Stimulated activated CD4-positive, alpha-beta T cell treated with anti-CD3 and anti-CD28 coated beads, Interleukin-4, amount 100 ng/mL, for 1 hour (primary cell): ENCODE measurements around the gene MSL1.
A peak's percentile ranks its signal among the peaks of the same experiment; 100 is the strongest.
"Not testable (repeated sequence)": the region's sequence is repeated elsewhere in the genome, so short reads cannot be mapped to it uniquely, and the experiment has no call there.

ENCODE experiments used
- DNase-seq: peaks from one replicate; pipeline ENCODE4 v3.0.0-alpha.2; 2020

Gene MSL1

GRCh38 chr17:40134184-40134583 is 12.4 kb downstream of the MSL1 start:
- DNase-seq: no peak

GRCh38 chr17:40135817-40136216 is 14.0 kb downstream of the MSL1 start:
- DNase-seq: no peak

- no peak for DNase-seq
These were observed 17.8 kb downstream of the MSL1 start for GRCh38 chr17:40139566-40140058.

- DNase-seq: not testable (repeated sequence)
These were observed 21.4 kb downstream of the MSL1 start for GRCh38 chr17:40143166-40143565.

GRCh38 chr17:40145476-40145875 is 23.7 kb downstream of the MSL1 start:
- DNase-seq: no peak

- no peak for DNase-seq
These were observed 26.8 kb downstream of the MSL1 start for GRCh38 chr17:40148527-40148926.

GRCh38 chr17:40150276-40150675 is 28.5 kb downstream of the MSL1 start:
- no peak for DNase-seq

GRCh38 chr17:40151414-40151963 is 29.7 kb downstream of the MSL1 start:
- DNase-seq: no peak

GRCh38 chr17:40153603-40154236 is 31.9 kb downstream of the MSL1 start:
- no peak for DNase-seq

GRCh38 chr17:40157973-40158372 is 36.2 kb downstream of the MSL1 start:
- DNase-seq: no peak

GRCh38 chr17:40158438-40159013 is 36.8 kb downstream of the MSL1 start:
- no peak for DNase-seq

GRCh38 chr17:40159456-40159855 is 37.7 kb downstream of the MSL1 start:
- no peak for DNase-seq

- DNase-seq: no peak
These were observed 46.0 kb downstream of the MSL1 start for GRCh38 chr17:40167685-40168261.

- no peak for DNase-seq
These were observed 46.6 kb downstream of the MSL1 start for GRCh38 chr17:40168262-40168832.

- DNase-seq: no peak
These were observed 48.6 kb downstream of the MSL1 start for GRCh38 chr17:40170325-40170724.

- DNase-seq: no peak
These were observed 50.0 kb downstream of the MSL1 start for GRCh38 chr17:40171750-40172149.

GRCh38 chr17:40173091-40173777 is 51.5 kb downstream of the MSL1 start:
- DNase-seq: no peak

- DNase-seq: no peak
These were observed 52.0 kb downstream of the MSL1 start for GRCh38 chr17:40173778-40174135.

- no peak for DNase-seq
These were observed 52.7 kb downstream of the MSL1 start for GRCh38 chr17:40174514-40174913.

GRCh38 chr17:40175928-40176753 is 54.4 kb downstream of the MSL1 start:
- DNase-seq: no peak

- DNase-seq: peak; percentile 9
These were observed 55.0 kb downstream of the MSL1 start for GRCh38 chr17:40176754-40177110.

- peak; percentile 90 for DNase-seq
These were observed 55.6 kb downstream of the MSL1 start, which contains the start of gene RAPGEFL1 for GRCh38 chr17:40177275-40177874. Gene RAPGEFL1, plus strand, starts transcription at chr17:40177470. Its CDS starts 392 bp downstream, at chr17:40177862.
